Naive thymus-derived CD4-positive, alpha-beta T cell (primary cell): ENCODE data around the gene HLA-DRB1. TPM values are rescaled to one million over a fixed set of nuclear protein-coding genes. Genes with fewer than 3 reads are reported as not detected.
"Not testable (repeated sequence)": the region's sequence is repeated elsewhere in the genome, so short reads cannot be mapped to it uniquely, and the experiment has no call there.

Experiments used
- ATAC-seq: fragments of 150-1000 bp; cut with Tn5 transposase; 2 replicates; pipeline ENCODE4 v1.10.0; 2021; ENCODE audit warnings: mild to moderate bottlenecking, moderate library complexity
- CTCF ChIA-PET: fragments of 350-600 bp; sonication (Branson Sonifier 250); formaldehyde crosslinking; loops from one replicate; lab custom pipeline; 2021; ENCODE audit warnings: antibody characterized with exemption; lab: Charles Lee
- POLR2A ChIA-PET: fragments of 350-600 bp; sonication (Branson Sonifier 250); formaldehyde crosslinking; loops from one replicate; lab custom pipeline; 2021; ENCODE audit warnings: antibody characterized with exemption, inconsistent platforms; lab: Charles Lee
- DNase-seq, 9 donors: peaks; one replicate each; pipeline versions ENCODE4 v3.0.0 to v3.0.0-alpha.2; 2020 to 2022; ENCODE audit warnings: mixed read lengths in 1 of 9
- H3K27ac ChIP-seq: one replicate; pipeline ENCODE4 v1.7.0; 2013; ENCODE audit warnings: mild to moderate bottlenecking, low read depth, low read length, moderate library complexity
- H3K27me3 ChIP-seq, 2 donors: one replicate each; pipeline ENCODE4 v1.7.0; 2013; ENCODE audit warnings: low read length in 2 of 2, mild to moderate bottlenecking in 2 of 2, moderate library complexity in 2 of 2; ENCODE audit not compliant: control insufficient read depth in 2 of 2, insufficient read depth in 2 of 2
- H3K36me3 ChIP-seq, 3 experiments: 1 replicate in 2 of 3; 2 replicates in 1 of 3; pipeline ENCODE4 v1.7.0; 2013; ENCODE audit warnings: low read length in 3 of 3, mild to moderate bottlenecking in 3 of 3, moderate library complexity in 1 of 3; ENCODE audit not compliant: insufficient read depth in 3 of 3, control insufficient read depth in 2 of 3
- H3K4me1 ChIP-seq, 2 donors: one replicate each; pipeline ENCODE4 v1.7.0; 2013; ENCODE audit warnings: low read length in 2 of 2, mild to moderate bottlenecking in 2 of 2, moderate library complexity in 1 of 2; ENCODE audit not compliant: control insufficient read depth in 2 of 2, insufficient read depth in 2 of 2
- H3K4me3 ChIP-seq: 2 replicates; pipeline ENCODE4 v1.7.0; 2013; ENCODE audit warnings: mild to moderate bottlenecking, low read length
- H3K9me3 ChIP-seq, 3 experiments: 1 replicate in 2 of 3; 2 replicates in 1 of 3; pipeline ENCODE4 v1.7.0; 2013; ENCODE audit warnings: low read length in 3 of 3; ENCODE audit not compliant: control insufficient read depth in 2 of 3
- H3K27ac Mint-ChIP-seq, 9 donors: one replicate each; pipeline ENCODE4 v1.8.0; 2020 to 2022; ENCODE audit warnings: mixed read lengths in 9 of 9, mild to moderate bottlenecking in 8 of 9, moderate library complexity in 5 of 9, inconsistent platforms in 2 of 9
- H3K27me3 Mint-ChIP-seq, 5 donors: one replicate each; pipeline ENCODE4 v1.8.0; 2021 to 2022; ENCODE audit warnings: mixed read lengths in 5 of 5, mild to moderate bottlenecking in 1 of 5
- H3K36me3 Mint-ChIP-seq, 5 donors: one replicate each; pipeline ENCODE4 v1.8.0; 2020 to 2022; ENCODE audit warnings: mixed read lengths in 5 of 5, mild to moderate bottlenecking in 3 of 5, inconsistent platforms in 1 of 5
- H3K4me1 Mint-ChIP-seq, 7 donors: one replicate each; pipeline ENCODE4 v1.8.0; 2020 to 2022; ENCODE audit warnings: mixed read lengths in 7 of 7, mild to moderate bottlenecking in 3 of 7, inconsistent platforms in 1 of 7
- H3K4me3 Mint-ChIP-seq, 10 donors: one replicate each; pipeline ENCODE4 v1.8.0; 2020 to 2022; ENCODE audit warnings: mild to moderate bottlenecking in 10 of 10, mixed read lengths in 10 of 10, moderate library complexity in 6 of 10, inconsistent platforms in 2 of 10
- H3K9me3 Mint-ChIP-seq, 11 donors: one replicate each; pipeline ENCODE4 v1.8.0; 2020 to 2022; ENCODE audit warnings: mixed read lengths in 11 of 11, mild to moderate bottlenecking in 4 of 11, inconsistent platforms in 1 of 11, moderate library complexity in 1 of 11
- intact Hi-C, 2 donors: fragments of 100-400 bp; cut with micrococcal nuclease; formaldehyde crosslinking; loops; one replicate each; pipeline ENCODE4 v1.15.1; 2023
- polyA plus RNA-seq, 2 donors: library from polyadenylated mRNA; unstranded; fragments of 300-500 nt; fragmentation: Illumina TruSeq; gene quantifications; one replicate each; pipeline ENCODE4 v1.2.3, GENCODE V29; 2021
- total RNA-seq, 6 experiments: library from RNA in 5 of 6; stranded (reverse) in 5 of 6; gene quantifications; 1 replicate in 5 of 6; 2 replicates in 1 of 6; pipeline ENCODE4 v1.2.3 and lab custom pipeline; 2021 to 2026

The HLA-DRB1 gene
- total and polyA plus RNA-seq, 7 experiments from 2014 or later: 3.1 to 229 (median 18.4) TPM

GRCh38 chr6:32530431-32530793 lies 59.2 kb downstream of the HLA-DRB1 start:
- CTCF ChIA-PET, intact Hi-C loops, DNase-seq, POLR2A ChIA-PET, H3K4me1 ChIP-seq, H3K36me3 Mint-ChIP-seq, H3K36me3 ChIP-seq, H3K9me3 Mint-ChIP-seq, H3K27me3 ChIP-seq, H3K4me1 Mint-ChIP-seq, H3K9me3 ChIP-seq, H3K27ac ChIP-seq, H3K4me3 ChIP-seq: not testable (repeated sequence)
- peak; percentile 53 for ATAC-seq
- Mint-ChIP-seq H3K4me3 (peak overlapping the region in 3 of 10 donors; percentile 26 to 74 (median 73)), H3K27me3 (peaks cover 0 to 33% (median 0%) of the 10 kb centered on the region in 5 donors), H3K27ac (peak overlapping the region in 1 of 9 donors; percentile 6)

GRCh38 chr6:32529697-32530430 lies 59.8 kb downstream of the HLA-DRB1 start, which contains the start of gene HLA-DRB5:
Gene HLA-DRB5 (minus strand): TSS chr6:32530287. CDS start chr6:32530224, 63 bp downstream.
- ChIA-PET POLR2A (no interaction called here), CTCF (no interaction called here)
- Mint-ChIP-seq H3K4me3 (peak within 1 kb of the TSS in 8 of 10 donors; percentile 21 to 76 (median 53)), H3K36me3 (no peaks in the 10 kb centered on the region), H3K27ac (peak within 1 kb of the TSS in 1 of 9 donors; percentile 6), H3K4me1 (peaks cover 0 to 7% (median 0%) of the 10 kb centered on the region in 7 donors), H3K9me3 (no peaks in the 10 kb centered on the region), H3K27me3 (peaks cover 0 to 37% (median 0%) of the 10 kb centered on the region in 5 donors)
- Histone ChIP-seq H3K4me1 (no peaks in the 10 kb centered on the region), H3K27me3 (no peaks in the 10 kb centered on the region), H3K4me3 (peak within 1 kb of the TSS; percentile 33), H3K27ac (no peak within 1 kb of the TSS), H3K36me3 (no peaks in the 10 kb centered on the region), H3K9me3 (no peaks in the 10 kb centered on the region)
- intact Hi-C loops: loop anchor here in 1 of 2 donors (5.0 kb wide), 1 partner anchor 42 kb away; no protein-coding TSS in a partner anchor
- peak; percentile 82 for ATAC-seq
- peak in 3 of 9 donors; percentile 1 to 24 (median 7) for DNase-seq

Other genes with a start within 250 kb of the HLA-DRB1 start
- gene TSBP1, start 217.9 kb downstream of the HLA-DRB1 start, total RNA-seq: not detected
- not detected for gene TSBP1, start 217.9 kb downstream of the HLA-DRB1 start, polyA plus RNA-seq
- not detected for gene BTNL2, start 182.7 kb downstream of the HLA-DRB1 start, total RNA-seq
- gene BTNL2, start 182.7 kb downstream of the HLA-DRB1 start, polyA plus RNA-seq: not detected
- gene HLA-DRA, start 150.0 kb downstream of the HLA-DRB1 start, total RNA-seq: 100 to 1,000 TPM in 3 of 5 experiments, 10 to 100 TPM in 2; 35.4 to 679 (median 104) TPM
- gene HLA-DRA, start 150.0 kb downstream of the HLA-DRB1 start, polyA plus RNA-seq: 10 to 100 TPM in 1 of 2 donors, 1 to 10 TPM in 1; 7.8 to 11.0 TPM
- 10 to 100 TPM in 2 of 5 experiments, 1 to 10 TPM in 2, under 1 TPM in 1; 0.68 to 37.4 (median 7.1) TPM for gene HLA-DRB5, start 59.6 kb downstream of the HLA-DRB1 start, total RNA-seq
- gene HLA-DRB5, start 59.6 kb downstream of the HLA-DRB1 start, polyA plus RNA-seq: 1 to 10 TPM in 1 of 2 donors, under 1 TPM in 1; 0.20 to 2.0 TPM
- 10 to 100 TPM in 4 of 5 experiments, 1 to 10 TPM in 1; 8.5 to 43.4 (median 12.1) TPM for gene HLA-DQA1, start 47.6 kb upstream of the HLA-DRB1 start, total RNA-seq
- under 1 TPM; 0.59 to 0.67 TPM for gene HLA-DQA1, start 47.6 kb upstream of the HLA-DRB1 start, polyA plus RNA-seq
- 10 to 100 TPM in 2 of 5 experiments, 1 to 10 TPM in 3; 5.3 to 38.9 (median 9.4) TPM for gene HLA-DQB1, start 76.8 kb upstream of the HLA-DRB1 start, total RNA-seq
- 1 to 10 TPM; 1.2 to 1.4 TPM for gene HLA-DQB1, start 76.8 kb upstream of the HLA-DRB1 start, polyA plus RNA-seq
- gene HLA-DQA2, start 151.5 kb upstream of the HLA-DRB1 start, total RNA-seq: 10 to 100 TPM in 1 of 5 experiments, 1 to 10 TPM in 1, not detected in 3; 3.9 to 13.3 TPM
- gene HLA-DQA2, start 151.5 kb upstream of the HLA-DRB1 start, polyA plus RNA-seq: not detected
- 10 to 100 TPM in 1 of 5 experiments, 1 to 10 TPM in 2, not detected in 2; 1.8 to 24.8 (median 3.5) TPM for gene HLA-DQB2, start 173.7 kb upstream of the HLA-DRB1 start, total RNA-seq
- gene HLA-DQB2, start 173.7 kb upstream of the HLA-DRB1 start, polyA plus RNA-seq: under 1 TPM in 1 of 2 donors, not detected in 1; 0.95 TPM
- gene HLA-DOB, start 227.2 kb upstream of the HLA-DRB1 start, total RNA-seq: 1 to 10 TPM; 1.7 to 7.7 (median 4.9) TPM
- gene HLA-DOB, start 227.2 kb upstream of the HLA-DRB1 start, polyA plus RNA-seq: under 1 TPM; 0.48 to 0.57 TPM
- 100 to 1,000 TPM in 4 of 5 experiments, 10 to 100 TPM in 1; 84.3 to 243 (median 117) TPM for gene TAP2, start 248.9 kb upstream of the HLA-DRB1 start, total RNA-seq
- 10 to 100 TPM; 26.4 to 36.4 TPM for gene TAP2, start 248.9 kb upstream of the HLA-DRB1 start, polyA plus RNA-seq